K562 (cell line): ENCODE results near the gene BEST4. TPM values are rescaled to one million over a fixed set of nuclear protein-coding genes. Genes with fewer than 3 reads are reported as not detected.

Experiments
- BRF1 ChIP-seq: IDR thresholded peaks from 3 replicates; pipeline ENCODE4 v1.6.1; 2011; ENCODE audit warnings: borderline replicate concordance, mild to moderate bottlenecking; ENCODE audit not compliant: insufficient read length; ENCODE audit errors: extremely low read depth
- CBX1 ChIP-seq: sonication (generic); IDR thresholded peaks from 2 replicates; pipeline ENCODE4 v1.6.1; 2016; ENCODE audit warnings: antibody characterized with exemption, low read depth, mild to moderate bottlenecking
- CXXC5 ChIP-seq: fragments of 250-450 bp; sonication (Bioruptor Pico); IDR thresholded peaks from 2 replicates; pipeline ENCODE4 v1.8.0; 2022; ENCODE audit warnings: inconsistent platforms, mild to moderate bottlenecking, moderate library complexity
- DNMT1 ChIP-seq: fragments of 450-650 bp; IDR thresholded peaks from 2 replicates; pipeline ENCODE4 v1.6.1; 2016; ENCODE audit warnings: antibody characterized with exemption, mild to moderate bottlenecking
- ETV1 ChIP-seq: fragments of 450-650 bp; conservative IDR thresholded peaks from 2 replicates; pipeline ENCODE4 v1.6.1; 2016; ENCODE audit warnings: missing genetic modification characterization, control low read depth, low read depth, missing compliant biosample characterization
- HDAC1 ChIP-seq, 2 experiments: fragments of 450-650 bp; IDR thresholded peaks; 2 replicates each; pipeline ENCODE4 v1.6.1; 2016 to 2017; ENCODE audit warnings: inconsistent platforms in 1 of 2, mild to moderate bottlenecking in 1 of 2, moderate library complexity in 1 of 2
- MYNN ChIP-seq, 2 experiments: sonication (generic); formaldehyde crosslinking in 1 of 2; IDR thresholded peaks; 2 replicates each; pipeline versions ENCODE4 v1.5.0 to v1.6.1; 2016 to 2020; ENCODE audit warnings: antibody characterized with exemption in 1 of 2, missing genetic modification reagents in 1 of 2
- PHB ChIP-seq: fragments of 250-450 bp; sonication (Bioruptor Pico); IDR thresholded peaks from 2 replicates; pipeline ENCODE4 v1.5.0; 2021
- SMARCA5 ChIP-seq: fragments of 450-650 bp; IDR thresholded peaks from 2 replicates; pipeline ENCODE4 v1.6.1; 2016
- ZNF584 ChIP-seq: fragments of 200-800 bp; sonication (Bioruptor generic); IDR thresholded peaks from 2 replicates; pipeline ENCODE4 v1.6.1; 2016; ENCODE audit warnings: low read depth, mild to moderate bottlenecking, missing genetic modification characterization, missing compliant biosample characterization
- ZNF830 ChIP-seq: fragments of 250-450 bp; sonication (Bioruptor Pico); IDR thresholded peaks from 2 replicates; pipeline ENCODE4 v1.5.0; 2021; ENCODE audit warnings: mild to moderate bottlenecking
- polyA plus RNA-seq, 8 experiments: library from polyadenylated mRNA; depleted of rRNA in 4 of 8; stranded (reverse) in 5 of 8; unstranded in 3 of 8; fragments of >200 nt; fragmentation: Nextera tagmentation in 2 of 8; fragmentation: Illumina TruSeq in 1 of 8; extraction: Ambion mirVana in 2 of 8; extraction: Trizol in 1 of 8; gene quantifications; 2 replicates each; pipeline versions ENCODE4 v1.2.1 to v1.2.3, GENCODE V29; 2011 to 2014; ENCODE audit warnings: inconsistent platforms in 1 of 8, missing spikeins in 1 of 8
- total RNA-seq, 7 experiments: library from RNA; depleted of rRNA in 6 of 7; stranded (reverse); fragments of >200 nt in 6 of 7; fragmentation: Illumina TruSeq in 2 of 7; extraction: Trizol in 2 of 7; gene quantifications; 2 replicates each; pipeline versions ENCODE4 v1.2.1 to v1.2.3, GENCODE V29; 2011 to 2021; ENCODE audit warnings: low replicate concordance in 1 of 7
- TF ChIP-seq, protein P1 (sequence below), 3 experiments: fragments of 200-800 bp in 1 of 3; fragments of 250-450 bp in 1 of 3; fragments of 450-650 bp in 1 of 3; sonication (Bioruptor Pico) in 1 of 3; sonication (Bioruptor generic) in 1 of 3; formaldehyde crosslinking in 1 of 3; IDR thresholded peaks; 2 replicates each; pipeline versions ENCODE4 v1.6.1 to v1.8.0; 2016 to 2022; ENCODE audit warnings: mild to moderate bottlenecking in 2 of 3, missing genetic modification characterization in 2 of 3, missing compliant biosample characterization in 1 of 3, moderate library complexity in 1 of 3
- TF ChIP-seq, protein P2 (sequence below), 2 experiments: fragments of 200-800 bp in 1 of 2; sonication (Bioruptor generic) in 1 of 2; sonication (generic) in 1 of 2; formaldehyde crosslinking in 1 of 2; IDR thresholded peaks in 1 of 2; conservative IDR thresholded peaks in 1 of 2; 2 replicates each; pipeline versions ENCODE4 v1.5.0 to v1.6.1; 2016 to 2020; ENCODE audit warnings: missing compliant biosample characterization in 1 of 2, missing genetic modification characterization in 1 of 2, missing genetic modification reagents in 1 of 2
- TF ChIP-seq, protein P3 (sequence below): fragments of 450-650 bp; IDR thresholded peaks from 2 replicates; pipeline ENCODE4 v1.6.1; 2016; ENCODE audit warnings: borderline replicate concordance
- TF ChIP-seq, protein P4 (sequence below): fragments of 450-650 bp; IDR thresholded peaks from 2 replicates; pipeline ENCODE4 v1.6.1; 2016; ENCODE audit warnings: antibody characterized with exemption
- TF ChIP-seq, protein P5 (sequence below): sonication (generic); formaldehyde crosslinking; IDR thresholded peaks from 2 replicates; pipeline ENCODE4 v1.8.0; 2023; ENCODE audit warnings: mild to moderate bottlenecking, missing genetic modification reagents

The BEST4 gene
- total and polyA plus RNA-seq, 9 of the 15 experiments (the other 6 are each of a cell fraction or from before 2014, with no cell fraction given): 0.07 to 0.11 TPM; not detected in 7

DNA sequence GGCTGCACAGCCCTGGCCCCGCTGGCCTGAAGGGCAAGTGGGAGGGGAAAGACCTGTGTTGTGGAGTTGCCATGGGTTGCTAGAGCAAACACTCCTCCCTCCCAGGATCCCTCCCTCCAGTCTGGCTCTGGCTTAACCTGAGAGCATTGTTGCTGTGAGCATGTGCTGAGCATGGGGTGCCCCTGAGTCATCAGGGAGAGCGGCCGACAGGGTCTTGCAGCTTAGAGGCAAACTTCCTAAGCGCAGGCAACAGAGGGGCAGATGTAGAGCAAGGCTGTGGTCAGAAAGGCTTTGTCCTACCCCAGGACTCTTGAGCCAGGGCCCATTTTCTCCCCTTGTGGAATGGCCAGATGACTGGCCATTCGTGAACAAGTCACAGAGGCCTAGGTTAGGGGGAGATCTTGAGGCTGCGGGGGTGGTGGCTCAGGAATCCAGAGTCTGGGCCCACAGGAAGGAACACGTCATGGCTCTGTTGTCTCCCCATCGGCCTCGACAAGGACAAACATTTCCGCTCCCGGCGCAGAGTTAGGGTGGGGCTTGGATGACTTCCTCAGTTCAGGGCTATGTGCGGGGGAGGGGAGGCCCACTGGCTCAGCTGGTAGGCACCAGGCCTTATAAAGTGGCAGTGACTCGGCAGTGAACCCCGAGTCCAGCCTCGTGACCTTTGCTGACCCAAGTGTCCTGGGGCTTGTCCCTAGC lies 19.5 kb upstream of the BEST4 start (continued):
- TF ChIP-seq SMARCA5 (peak; percentile 30; the same call in 1 of the 2 replicates), BRF1 (no peak), ZNF584 (CRISPR knock-in tag) (peak; percentile 95), CBX1 (no peak), ETV1 (tag) (peak; percentile 98), CXXC5 (peak; percentile 77), MYNN (IDR thresholded peaks at IDR 0.05) (peak; percentile 95), MYNN (CRISPR knock-in tag; IDR thresholded peaks at IDR 0.05) (no peak), PHB (peak; percentile 64; the same call in 1 of the 2 replicates), HDAC1 (IDR thresholded peaks at IDR 0.05) (peak in 1 of 2 experiments; percentile 78; a peak in 2 of 4 replicates), ZNF830 (CRISPR knock-in tag) (no peak), DNMT1 (0 out of 2 replicates have a peak, but pooled peaks have one; percentile 42)
- TF ChIP-seq, protein P1, sequence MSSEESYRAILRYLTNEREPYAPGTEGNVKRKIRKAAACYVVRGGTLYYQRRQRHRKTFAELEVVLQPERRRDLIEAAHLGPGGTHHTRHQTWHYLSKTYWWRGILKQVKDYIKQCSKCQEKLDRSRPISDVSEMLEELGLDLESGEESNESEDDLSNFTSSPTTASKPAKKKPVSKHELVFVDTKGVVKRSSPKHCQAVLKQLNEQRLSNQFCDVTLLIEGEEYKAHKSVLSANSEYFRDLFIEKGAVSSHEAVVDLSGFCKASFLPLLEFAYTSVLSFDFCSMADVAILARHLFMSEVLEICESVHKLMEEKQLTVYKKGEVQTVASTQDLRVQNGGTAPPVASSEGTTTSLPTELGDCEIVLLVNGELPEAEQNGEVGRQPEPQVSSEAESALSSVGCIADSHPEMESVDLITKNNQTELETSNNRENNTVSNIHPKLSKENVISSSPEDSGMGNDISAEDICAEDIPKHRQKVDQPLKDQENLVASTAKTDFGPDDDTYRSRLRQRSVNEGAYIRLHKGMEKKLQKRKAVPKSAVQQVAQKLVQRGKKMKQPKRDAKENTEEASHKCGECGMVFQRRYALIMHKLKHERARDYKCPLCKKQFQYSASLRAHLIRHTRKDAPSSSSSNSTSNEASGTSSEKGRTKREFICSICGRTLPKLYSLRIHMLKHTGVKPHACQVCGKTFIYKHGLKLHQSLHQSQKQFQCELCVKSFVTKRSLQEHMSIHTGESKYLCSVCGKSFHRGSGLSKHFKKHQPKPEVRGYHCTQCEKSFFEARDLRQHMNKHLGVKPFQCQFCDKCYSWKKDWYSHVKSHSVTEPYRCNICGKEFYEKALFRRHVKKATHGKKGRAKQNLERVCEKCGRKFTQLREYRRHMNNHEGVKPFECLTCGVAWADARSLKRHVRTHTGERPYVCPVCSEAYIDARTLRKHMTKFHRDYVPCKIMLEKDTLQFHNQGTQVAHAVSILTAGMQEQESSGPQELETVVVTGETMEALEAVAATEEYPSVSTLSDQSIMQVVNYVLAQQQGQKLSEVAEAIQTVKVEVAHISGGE (CRISPR knock-in tag; IDR thresholded peaks at IDR 0.05): peak in 1 of 3 experiments; percentile 91; a peak in 2 of 6 replicates
- TF ChIP-seq, protein P2, sequence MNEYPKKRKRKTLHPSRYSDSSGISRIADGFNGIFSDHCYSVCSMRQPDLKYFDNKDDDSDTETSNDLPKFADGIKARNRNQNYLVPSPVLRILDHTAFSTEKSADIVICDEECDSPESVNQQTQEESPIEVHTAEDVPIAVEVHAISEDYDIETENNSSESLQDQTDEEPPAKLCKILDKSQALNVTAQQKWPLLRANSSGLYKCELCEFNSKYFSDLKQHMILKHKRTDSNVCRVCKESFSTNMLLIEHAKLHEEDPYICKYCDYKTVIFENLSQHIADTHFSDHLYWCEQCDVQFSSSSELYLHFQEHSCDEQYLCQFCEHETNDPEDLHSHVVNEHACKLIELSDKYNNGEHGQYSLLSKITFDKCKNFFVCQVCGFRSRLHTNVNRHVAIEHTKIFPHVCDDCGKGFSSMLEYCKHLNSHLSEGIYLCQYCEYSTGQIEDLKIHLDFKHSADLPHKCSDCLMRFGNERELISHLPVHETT (CRISPR knock-in tag; conservative IDR thresholded peaks at IDR 0.05 in 1 of 2, IDR thresholded peaks at IDR 0.05 in 1 of 2): peak in 1 of 2 experiments; percentile 90; a peak in 2 of 4 replicates
- TF ChIP-seq, protein P3, sequence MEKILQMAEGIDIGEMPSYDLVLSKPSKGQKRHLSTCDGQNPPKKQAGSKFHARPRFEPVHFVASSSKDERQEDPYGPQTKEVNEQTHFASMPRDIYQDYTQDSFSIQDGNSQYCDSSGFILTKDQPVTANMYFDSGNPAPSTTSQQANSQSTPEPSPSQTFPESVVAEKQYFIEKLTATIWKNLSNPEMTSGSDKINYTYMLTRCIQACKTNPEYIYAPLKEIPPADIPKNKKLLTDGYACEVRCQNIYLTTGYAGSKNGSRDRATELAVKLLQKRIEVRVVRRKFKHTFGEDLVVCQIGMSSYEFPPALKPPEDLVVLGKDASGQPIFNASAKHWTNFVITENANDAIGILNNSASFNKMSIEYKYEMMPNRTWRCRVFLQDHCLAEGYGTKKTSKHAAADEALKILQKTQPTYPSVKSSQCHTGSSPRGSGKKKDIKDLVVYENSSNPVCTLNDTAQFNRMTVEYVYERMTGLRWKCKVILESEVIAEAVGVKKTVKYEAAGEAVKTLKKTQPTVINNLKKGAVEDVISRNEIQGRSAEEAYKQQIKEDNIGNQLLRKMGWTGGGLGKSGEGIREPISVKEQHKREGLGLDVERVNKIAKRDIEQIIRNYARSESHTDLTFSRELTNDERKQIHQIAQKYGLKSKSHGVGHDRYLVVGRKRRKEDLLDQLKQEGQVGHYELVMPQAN: 0 out of 2 replicates have a peak, but pooled peaks have one; percentile 39
- TF ChIP-seq, protein P4, sequence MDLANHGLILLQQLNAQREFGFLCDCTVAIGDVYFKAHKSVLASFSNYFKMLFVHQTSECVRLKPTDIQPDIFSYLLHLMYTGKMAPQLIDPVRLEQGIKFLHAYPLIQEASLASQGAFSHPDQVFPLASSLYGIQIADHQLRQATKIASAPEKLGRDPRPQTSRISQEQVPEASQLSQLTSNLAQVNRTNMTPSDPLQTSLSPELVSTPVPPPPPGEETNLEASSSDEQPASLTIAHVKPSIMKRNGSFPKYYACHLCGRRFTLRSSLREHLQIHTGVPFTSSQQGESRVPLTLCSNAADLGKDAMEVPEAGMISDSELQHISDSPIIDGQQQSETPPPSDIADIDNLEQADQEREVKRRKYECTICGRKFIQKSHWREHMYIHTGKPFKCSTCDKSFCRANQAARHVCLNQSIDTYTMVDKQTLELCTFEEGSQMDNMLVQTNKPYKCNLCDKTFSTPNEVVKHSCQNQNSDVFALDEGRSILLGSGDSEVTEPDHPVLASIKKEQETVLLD: peak; percentile 42
- TF ChIP-seq, protein P5, sequence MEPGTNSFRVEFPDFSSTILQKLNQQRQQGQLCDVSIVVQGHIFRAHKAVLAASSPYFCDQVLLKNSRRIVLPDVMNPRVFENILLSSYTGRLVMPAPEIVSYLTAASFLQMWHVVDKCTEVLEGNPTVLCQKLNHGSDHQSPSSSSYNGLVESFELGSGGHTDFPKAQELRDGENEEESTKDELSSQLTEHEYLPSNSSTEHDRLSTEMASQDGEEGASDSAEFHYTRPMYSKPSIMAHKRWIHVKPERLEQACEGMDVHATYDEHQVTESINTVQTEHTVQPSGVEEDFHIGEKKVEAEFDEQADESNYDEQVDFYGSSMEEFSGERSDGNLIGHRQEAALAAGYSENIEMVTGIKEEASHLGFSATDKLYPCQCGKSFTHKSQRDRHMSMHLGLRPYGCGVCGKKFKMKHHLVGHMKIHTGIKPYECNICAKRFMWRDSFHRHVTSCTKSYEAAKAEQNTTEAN (CRISPR knock-in tag): peak; percentile 60; the same call in 1 of the 2 replicates
